Fibroblast of skin of right biceps (primary cell): ENCODE data around the gene FARP1.
"Not testable (repeated sequence)": the region's sequence is repeated elsewhere in the genome, so short reads cannot be mapped to it uniquely, and the experiment has no call there.

Experiments used
- DNase-seq: peaks from one replicate; pipeline ENCODE4 v3.0.0-alpha.2; 2013

FARP1 gene

DNA sequence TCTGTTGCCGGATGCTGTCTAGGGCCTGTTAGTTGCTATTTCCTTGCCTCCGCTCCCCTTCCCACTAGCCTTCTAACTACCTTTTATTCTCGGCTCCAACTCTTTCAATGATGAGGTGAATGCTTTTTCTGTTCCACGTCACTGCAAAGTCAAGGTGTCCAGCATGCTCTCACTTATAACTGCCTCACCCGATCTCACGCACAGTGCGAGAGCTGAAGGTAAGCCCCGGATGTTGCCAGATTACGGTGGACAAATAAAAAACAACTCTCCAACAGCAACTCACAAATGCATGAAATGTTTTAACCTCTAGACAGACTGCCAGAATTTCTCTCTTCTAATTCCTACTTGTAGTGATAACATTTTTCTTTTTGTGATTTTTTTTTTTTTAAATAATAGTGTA, 264.1 kb downstream of the FARP1 start:
- no peak for DNase-seq

DNA sequence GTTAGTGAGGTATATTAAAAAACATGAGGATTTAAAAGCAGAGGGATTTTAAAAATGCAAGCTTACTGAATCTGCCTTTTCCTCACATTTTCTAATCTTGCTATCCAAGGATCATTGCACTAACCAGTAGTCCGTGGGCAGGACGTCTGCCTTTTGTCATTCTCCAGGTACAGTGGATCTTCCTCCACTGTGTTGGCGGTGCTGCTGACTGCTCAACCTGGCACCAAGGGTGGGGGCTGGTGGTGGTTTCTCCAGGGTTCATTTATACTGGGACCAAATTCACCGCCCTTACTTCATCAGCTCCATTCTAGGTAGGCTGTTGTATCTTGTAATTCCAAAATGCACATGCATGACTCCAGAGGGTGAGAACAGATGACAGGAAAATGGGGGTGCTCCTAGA, 264.7 kb downstream of the FARP1 start:
- no peak for DNase-seq

GRCh38 chr13:98409281-98409680, 266.4 kb downstream of the FARP1 start:
- no peak for DNase-seq

GRCh38 chr13:98410612-98411011, 267.7 kb downstream of the FARP1 start:
- peak; percentile 85 for DNase-seq

DNA sequence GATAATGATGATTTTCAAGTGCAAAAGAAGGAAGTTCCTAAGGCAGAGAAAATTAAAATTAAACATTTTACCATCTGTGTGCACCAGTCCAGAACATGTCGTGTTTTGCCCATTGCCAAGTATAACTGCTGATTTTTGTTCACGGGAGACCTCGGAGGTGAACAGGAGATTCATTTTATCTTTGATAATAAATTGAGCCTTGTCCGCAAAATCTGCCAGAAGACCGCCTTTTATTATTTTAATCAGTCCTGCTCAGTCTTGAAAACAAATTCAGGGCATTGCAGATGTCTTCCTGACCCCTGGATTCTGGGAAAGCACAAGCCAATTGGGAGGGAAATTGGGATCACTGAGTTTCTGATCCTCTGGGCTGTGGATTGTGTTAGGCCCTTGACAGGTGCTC, 268.1 kb downstream of the FARP1 start:
- DNase-seq = no peak

- peak; percentile 37 for DNase-seq
Measured at GRCh38 chr13:98411617-98412265, 268.8 kb downstream of the FARP1 start.

GRCh38 chr13:98413278-98413677, 270.4 kb downstream of the FARP1 start:
- not testable (repeated sequence) for DNase-seq

DNA sequence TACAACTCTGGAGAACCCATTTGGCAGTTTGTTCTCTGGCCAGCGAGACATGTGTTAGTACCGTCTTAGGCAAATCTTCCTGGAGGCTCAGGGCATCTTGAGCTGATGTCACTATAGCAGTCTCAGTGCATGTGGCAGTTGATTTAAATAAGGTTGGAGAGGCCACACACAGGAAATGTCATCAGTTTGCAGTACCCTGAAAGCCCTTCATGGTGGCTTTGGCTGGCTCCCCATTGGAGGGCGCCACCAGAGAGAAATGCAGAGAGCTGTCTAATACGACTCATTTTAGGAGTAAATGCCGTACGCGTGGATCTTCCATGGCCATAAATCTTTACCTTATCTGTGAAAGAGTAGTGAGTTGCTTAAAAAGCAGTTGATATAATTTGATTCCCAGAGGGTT, 270.9 kb downstream of the FARP1 start:
- no peak for DNase-seq

DNA sequence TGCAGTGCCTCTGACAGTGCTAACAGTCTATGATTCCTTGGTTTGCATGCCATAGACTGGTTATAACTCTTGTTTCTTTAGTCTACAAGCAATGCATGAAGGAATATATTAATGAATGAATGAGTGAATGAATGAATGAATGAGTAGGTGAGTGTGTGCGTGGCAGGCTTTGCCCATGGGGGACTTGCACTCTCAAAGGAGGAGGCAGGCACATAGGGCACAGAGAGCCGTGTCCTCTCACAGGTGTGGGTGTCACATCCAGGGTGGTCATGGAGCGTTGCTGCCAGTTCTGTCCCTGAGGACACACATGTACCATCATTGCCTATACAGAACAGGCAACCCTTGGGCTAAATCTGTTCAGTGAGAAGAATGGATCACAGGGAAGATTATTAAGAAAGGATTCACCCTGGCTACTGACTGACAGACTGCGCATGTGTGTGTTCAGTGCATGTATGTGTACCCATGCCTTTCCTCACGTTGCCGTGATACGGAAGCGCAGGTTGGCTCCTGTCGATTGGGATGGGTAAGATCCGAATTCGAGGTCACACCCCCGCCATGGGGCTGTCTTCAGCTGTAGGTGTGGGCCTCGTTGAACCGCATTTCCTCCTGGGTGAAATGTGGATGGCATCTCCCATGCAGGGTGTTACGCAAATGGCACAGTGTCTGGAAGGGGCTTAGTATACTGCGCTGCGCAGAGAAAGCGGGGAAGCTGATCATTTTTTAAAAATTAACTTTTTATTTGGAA, 272.6 kb downstream of the FARP1 start:
- DNase-seq = no peak

- DNase-seq = no peak
Measured at GRCh38 chr13:98416408-98416807, 273.5 kb downstream of the FARP1 start.

DNA sequence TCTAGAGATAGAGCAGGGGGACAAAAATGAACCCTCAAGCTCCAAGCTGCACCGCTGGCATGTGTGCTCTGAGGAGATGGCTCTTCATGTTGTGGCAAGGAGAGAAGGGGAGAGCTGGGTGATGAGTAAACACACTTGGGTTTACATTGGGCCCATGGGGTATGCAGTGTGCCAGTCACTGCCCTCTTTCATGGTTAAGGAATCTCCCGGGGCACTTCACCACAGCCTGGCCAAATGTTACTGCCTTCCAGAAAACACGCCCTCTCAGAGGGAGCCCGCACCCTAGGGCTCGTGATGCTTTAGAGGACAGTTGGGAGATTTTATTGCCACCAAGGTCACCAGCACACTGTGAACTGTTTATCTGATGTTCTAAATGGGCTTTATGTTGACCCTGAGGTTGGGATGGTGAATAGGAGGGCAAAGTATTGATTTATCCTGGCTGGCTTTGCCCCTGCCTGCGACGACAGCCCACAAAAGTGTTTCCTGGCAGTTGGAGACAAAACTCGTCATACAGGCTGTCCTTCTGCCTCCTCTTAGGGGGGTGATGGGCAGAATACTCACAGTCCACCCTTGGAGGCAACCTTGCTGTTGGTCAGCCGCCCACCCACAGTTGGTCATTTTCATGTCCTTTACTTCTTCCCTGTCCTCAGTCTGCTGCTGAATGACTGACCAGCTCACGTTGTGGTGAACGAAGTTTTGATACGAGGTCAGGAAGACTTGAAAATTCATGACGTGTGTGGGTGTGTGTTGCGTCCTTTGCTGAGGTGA, 277.1 kb downstream of the FARP1 start:
- no peak for DNase-seq

DNA sequence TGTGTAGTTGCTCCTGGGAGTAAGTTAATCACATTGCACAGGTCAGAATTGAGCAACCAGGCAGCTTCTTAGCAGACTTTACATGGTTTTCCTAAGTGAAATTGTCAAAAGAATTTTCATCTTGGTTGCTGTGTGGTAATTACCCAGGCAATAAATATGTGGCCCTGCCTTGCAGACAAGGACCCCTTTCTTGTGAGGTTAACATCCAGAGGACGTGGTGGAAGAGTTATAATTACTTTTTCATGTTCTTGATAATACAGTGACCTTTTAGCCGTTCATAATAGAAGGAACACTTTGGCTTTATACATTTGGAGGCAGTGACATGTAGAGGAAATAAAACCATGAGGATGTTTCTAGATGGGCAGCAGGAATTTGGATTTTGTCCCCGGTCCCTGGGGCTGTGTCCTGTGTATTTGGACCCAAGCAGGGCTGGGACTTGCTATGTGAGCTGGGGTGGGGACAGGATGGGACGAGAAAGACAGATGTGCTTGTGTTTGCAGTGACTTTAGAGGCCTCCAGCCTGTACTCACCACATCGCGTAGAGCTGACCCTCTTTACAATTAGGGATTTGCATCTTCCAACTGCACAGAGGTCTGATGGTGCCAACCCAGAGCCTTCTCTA, 277.8 kb downstream of the FARP1 start:
- DNase-seq = no peak

GRCh38 chr13:98422046-98422445, 279.2 kb downstream of the FARP1 start:
- no peak for DNase-seq

- DNase-seq = no peak
Measured at GRCh38 chr13:98423417-98423816, 280.5 kb downstream of the FARP1 start.

GRCh38 chr13:98427331-98427995, 284.6 kb downstream of the FARP1 start:
- no peak for DNase-seq

- peak; percentile 31 for DNase-seq
Measured at GRCh38 chr13:98428256-98428966, 285.5 kb downstream of the FARP1 start.

DNA sequence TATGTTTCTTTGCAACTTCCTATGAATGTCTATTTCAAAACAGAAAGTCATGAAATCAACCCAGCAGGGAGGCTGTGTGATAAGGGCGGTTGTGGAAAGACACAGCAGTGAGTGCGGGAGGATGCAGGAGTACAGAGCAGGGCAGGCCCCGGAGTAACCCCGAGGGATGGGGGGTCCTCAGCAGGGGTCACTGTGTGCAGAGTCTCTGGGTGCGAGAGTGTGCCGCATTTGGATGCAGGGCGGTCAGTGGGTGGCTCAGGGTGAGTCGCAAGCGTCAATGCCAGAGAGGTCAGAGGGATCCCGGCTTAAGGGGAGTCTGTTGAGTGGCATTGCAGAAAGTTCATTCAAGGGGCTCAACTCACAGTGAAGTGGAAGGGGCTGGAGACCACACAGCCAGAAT, 286.2 kb downstream of the FARP1 start:
- no peak for DNase-seq

GRCh38 chr13:98429531-98429930, 286.6 kb downstream of the FARP1 start:
- no peak for DNase-seq

DNA sequence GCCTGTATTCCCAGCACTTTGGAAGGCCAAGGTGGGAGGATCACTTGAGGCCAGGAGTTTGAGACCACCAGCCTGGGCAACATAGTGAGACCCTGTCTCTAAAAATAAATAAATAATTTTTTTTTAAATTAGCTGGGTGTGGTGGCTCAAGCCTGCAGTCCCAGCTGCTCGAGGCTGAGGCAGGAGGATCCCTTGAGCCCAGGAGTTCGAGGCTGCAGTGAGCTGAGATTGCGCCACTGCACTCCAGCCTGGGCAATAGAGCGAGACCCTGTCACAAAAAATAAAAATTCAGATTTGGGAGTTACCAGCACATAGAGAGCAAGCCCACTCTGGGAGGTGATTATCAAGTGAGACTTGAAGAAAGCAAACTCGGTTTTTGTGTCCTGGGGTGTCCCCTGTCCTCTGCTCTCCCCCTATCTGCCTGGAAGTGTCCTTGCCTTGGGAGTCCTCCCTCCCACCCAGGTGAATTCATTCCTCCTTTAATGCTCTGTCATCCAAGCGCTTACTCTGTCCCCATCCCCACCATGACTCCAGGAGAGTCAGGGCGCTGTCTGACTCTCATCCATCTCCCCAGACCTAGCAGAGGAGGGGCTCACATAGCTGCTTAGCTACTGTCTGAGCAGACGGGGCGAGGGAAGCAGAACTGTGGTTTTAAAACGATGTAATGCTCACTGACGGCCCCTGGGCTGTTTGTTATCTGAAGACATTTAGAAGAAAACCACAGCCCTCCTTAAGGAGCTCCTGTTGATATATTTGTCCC, 287.3 kb downstream of the FARP1 start:
- peak; percentile 63 for DNase-seq

GRCh38 chr13:98432638-98433037, 289.7 kb downstream of the FARP1 start:
- DNase-seq = no peak

DNA sequence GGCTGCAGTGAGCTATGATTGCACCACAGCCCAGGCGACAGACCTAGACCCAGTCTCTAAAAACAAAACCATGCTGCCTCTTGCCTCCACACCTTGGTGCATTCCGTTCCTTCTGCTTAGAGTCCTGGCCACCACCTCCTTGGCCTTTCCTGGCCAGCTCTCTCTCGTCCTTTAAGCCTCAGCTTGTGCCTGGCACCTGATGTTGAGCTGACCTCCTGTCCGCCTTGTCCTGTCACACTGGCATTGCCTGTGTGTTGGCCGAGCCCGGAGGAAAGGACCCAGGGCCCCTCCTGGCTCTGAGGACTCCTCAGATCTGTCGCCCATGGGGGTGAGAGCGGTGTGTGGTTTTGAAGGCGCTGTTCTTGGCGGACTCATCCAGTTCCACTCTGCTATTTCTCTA, 290.8 kb downstream of the FARP1 start:
- DNase-seq = no peak
